Gastrocnemius medialis (tissue), 4 donors: ENCODE results near the gene MYL5. TPM values are rescaled to one million over a fixed set of nuclear protein-coding genes. Genes with fewer than 3 reads are reported as not detected.

ENCODE experiments used
- ATAC-seq, 2 donors: fragments of 150-250 bp; one replicate each; pipeline ENCODE4 v1.9.1; 2016
- DNase-seq, 2 donors: peaks; one replicate each; pipeline ENCODE4 v3.0.0-alpha.2; 2019
- H3K27ac ChIP-seq, 4 donors: fragments of 200-600 bp; sonication (generic); 1 replicate in 1 of 4; 2 replicates in 3 of 4; pipeline ENCODE4 v1.5.1; 2016 to 2018; ENCODE audit warnings: mild to moderate bottlenecking in 2 of 4, moderate library complexity in 1 of 4
- H3K27me3 ChIP-seq, 3 donors: fragments of 200-600 bp; sonication (generic) in 2 of 3; 1 replicate in 1 of 3; 2 replicates in 2 of 3; pipeline versions ENCODE4 v1.5.1 to v1.6.0; 2016 to 2019; ENCODE audit warnings: mild to moderate bottlenecking in 1 of 3, moderate library complexity in 1 of 3
- H3K36me3 ChIP-seq, 2 donors: fragments of 200-600 bp; sonication (generic) in 1 of 2; one replicate each; pipeline ENCODE4 v1.5.1; 2017 to 2018
- H3K4me1 ChIP-seq, 2 donors: fragments of 200-600 bp; sonication (generic) in 1 of 2; one replicate each; pipeline ENCODE4 v1.5.1; 2016 to 2017; ENCODE audit warnings: mild to moderate bottlenecking in 2 of 2
- H3K4me3 ChIP-seq, 4 donors: fragments of 200-600 bp; sonication (generic) in 3 of 4; 1 replicate in 1 of 4; 2 replicates in 3 of 4; pipeline ENCODE4 v1.5.1; 2016 to 2019; ENCODE audit warnings: mild to moderate bottlenecking in 2 of 4
- H3K9me3 ChIP-seq, 3 donors: fragments of 200-600 bp; sonication (generic) in 2 of 3; 1 replicate in 1 of 3; 2 replicates in 2 of 3; pipeline ENCODE4 v1.5.1; 2016 to 2019
- POLR2A ChIP-seq, 2 donors: fragments of 450-650 bp; IDR thresholded peaks; one replicate each; pipeline ENCODE4 v1.6.1; 2017; ENCODE audit warnings: antibody characterized with exemption in 2 of 2, mild to moderate bottlenecking in 2 of 2, moderate library complexity in 2 of 2
- in situ Hi-C, 4 donors: fragments of 200-750 bp; cut with MboI; loops; one replicate each; pipeline versions ENCODE4 v1.15.0 to v1.8.0; 2017; ENCODE audit warnings: low sequenced_read_pairs in 4 of 4
- intact Hi-C: fragments of 100-400 bp; cut with DNase I; formaldehyde crosslinking; loops from one replicate; pipeline ENCODE4 v1.15.1; 2023; ENCODE audit warnings: low total_unique reads
- total RNA-seq, 4 donors: library from RNA; depleted of rRNA; stranded (reverse); fragments of >200 nt; gene quantifications; one replicate each; pipeline versions ENCODE4 v1.1.0 to v1.2.3, GENCODE V29; 2016
- TF ChIP-seq, protein P1 (sequence below), 5 experiments: fragments of 450-650 bp in 3 of 5; fragments of 200-600 bp in 2 of 5; sonication (generic) in 2 of 5; IDR thresholded peaks in 4 of 5; conservative IDR thresholded peaks in 1 of 5; 1 replicate in 4 of 5; 2 replicates in 1 of 5; pipeline ENCODE4 v1.5.1; 2016 to 2019; ENCODE audit warnings: antibody characterized with exemption in 5 of 5, mild to moderate bottlenecking in 3 of 5, moderate library complexity in 3 of 5

Gene MYL5
- total RNA-seq, 4 donors from 2014 or later: 1.3 to 20.3 (median 3.6) TPM

DNA sequence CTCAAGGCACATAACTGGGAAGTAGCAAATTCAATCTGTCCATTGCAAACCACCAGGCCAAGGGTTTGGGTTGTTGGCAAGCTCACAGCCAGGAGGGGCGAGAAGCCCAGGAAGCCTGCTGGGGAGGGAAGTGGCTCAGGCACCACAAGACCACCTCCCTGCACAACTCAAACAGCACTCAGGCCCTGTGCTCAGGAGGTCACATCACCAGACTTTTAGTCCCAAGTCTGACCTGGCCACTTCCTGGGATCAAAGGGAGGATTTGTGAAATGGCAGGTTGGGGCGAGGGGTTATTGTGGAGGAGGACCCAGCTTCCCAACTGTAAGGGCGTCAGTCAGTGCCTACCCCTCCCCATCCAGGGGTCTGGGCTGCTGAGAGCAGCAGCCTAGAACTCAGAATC lies 2.6 kb upstream of the MYL5 start:
- Histone ChIP-seq H3K27me3 (peaks cover 2 to 7% (median 5%) of the 10 kb centered on the region in 3 donors), H3K27ac (no peak overlapping the region), H3K9me3 (no peaks in the 10 kb centered on the region), H3K4me3 (no peak overlapping the region), H3K36me3 (peaks cover 0 to 23% of the 10 kb centered on the region in 2 donors), H3K4me1 (peaks cover 22 to 32% of the 10 kb centered on the region in 2 donors)
- intact Hi-C loops (loop anchor here (5.0 to 10.0 kb wide), 2 partner anchors 177 to 261 kb away; partner anchors contain the start of genes GAK, PIGG, TMEM175 and ZNF721), in situ Hi-C loops (loop anchor here in 1 of 4 donors (10.0 kb wide), 1 partner anchor 113 kb away; no protein-coding TSS in a partner anchor)
- ATAC-seq (no peak), DNase-seq (no peak)
- TF ChIP-seq POLR2A (IDR thresholded peaks at IDR 0.05): no peak
- TF ChIP-seq, protein P1, sequence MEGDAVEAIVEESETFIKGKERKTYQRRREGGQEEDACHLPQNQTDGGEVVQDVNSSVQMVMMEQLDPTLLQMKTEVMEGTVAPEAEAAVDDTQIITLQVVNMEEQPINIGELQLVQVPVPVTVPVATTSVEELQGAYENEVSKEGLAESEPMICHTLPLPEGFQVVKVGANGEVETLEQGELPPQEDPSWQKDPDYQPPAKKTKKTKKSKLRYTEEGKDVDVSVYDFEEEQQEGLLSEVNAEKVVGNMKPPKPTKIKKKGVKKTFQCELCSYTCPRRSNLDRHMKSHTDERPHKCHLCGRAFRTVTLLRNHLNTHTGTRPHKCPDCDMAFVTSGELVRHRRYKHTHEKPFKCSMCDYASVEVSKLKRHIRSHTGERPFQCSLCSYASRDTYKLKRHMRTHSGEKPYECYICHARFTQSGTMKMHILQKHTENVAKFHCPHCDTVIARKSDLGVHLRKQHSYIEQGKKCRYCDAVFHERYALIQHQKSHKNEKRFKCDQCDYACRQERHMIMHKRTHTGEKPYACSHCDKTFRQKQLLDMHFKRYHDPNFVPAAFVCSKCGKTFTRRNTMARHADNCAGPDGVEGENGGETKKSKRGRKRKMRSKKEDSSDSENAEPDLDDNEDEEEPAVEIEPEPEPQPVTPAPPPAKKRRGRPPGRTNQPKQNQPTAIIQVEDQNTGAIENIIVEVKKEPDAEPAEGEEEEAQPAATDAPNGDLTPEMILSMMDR (IDR thresholded peaks at IDR 0.05 in 4 of 5, conservative IDR thresholded peaks at IDR 0.05 in 1 of 5): no peak

DNA sequence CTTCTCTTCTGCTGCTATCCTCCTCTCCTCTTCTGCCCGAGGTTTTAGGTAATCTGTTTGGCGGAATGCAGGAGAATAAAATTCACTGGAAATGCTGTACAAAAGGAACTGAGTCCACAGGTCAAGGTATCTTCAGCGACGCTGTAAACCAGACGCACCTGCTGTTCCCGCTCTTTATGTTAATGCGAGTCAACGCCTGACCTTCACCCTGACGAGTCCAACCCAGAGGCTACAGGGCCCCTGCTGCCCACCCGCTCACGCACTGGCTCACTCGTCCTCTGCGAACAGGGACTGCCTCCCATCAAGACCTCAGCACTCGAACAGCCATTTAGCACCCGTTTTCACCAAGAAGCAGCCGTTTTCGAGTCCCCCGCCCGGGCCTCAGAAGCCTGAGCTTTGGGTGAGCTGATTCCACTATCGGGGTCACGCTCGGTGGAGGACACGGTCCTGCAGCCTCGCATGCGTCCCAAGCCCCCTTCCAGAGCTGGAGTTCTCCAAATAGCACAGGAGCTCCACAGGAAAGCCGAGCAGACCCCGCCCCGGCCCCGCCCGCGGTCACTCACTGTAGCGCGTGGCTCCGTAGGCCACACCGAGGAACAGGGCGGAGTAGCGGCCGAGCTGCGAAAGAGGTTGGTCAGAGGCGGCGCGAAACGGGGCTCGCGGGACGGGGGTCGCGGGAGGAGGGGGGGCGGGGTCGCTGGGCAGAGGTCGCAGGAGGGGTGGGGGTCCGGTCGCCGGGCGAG lies 822 bp upstream of the MYL5 start:
- DNase-seq: peak in 1 of 2 donors; percentile 33
- in situ Hi-C loops (loop anchor here in 1 of 4 donors (10.0 kb wide), 1 partner anchor 111 kb away; no protein-coding TSS in a partner anchor), intact Hi-C loops (loop anchor here (1.0 to 10.0 kb wide), 4 partner anchors 109 to 674 kb away; partner anchors contain the start of genes GAK, PIGG, TMEM175 and UVSSA)

DNA sequence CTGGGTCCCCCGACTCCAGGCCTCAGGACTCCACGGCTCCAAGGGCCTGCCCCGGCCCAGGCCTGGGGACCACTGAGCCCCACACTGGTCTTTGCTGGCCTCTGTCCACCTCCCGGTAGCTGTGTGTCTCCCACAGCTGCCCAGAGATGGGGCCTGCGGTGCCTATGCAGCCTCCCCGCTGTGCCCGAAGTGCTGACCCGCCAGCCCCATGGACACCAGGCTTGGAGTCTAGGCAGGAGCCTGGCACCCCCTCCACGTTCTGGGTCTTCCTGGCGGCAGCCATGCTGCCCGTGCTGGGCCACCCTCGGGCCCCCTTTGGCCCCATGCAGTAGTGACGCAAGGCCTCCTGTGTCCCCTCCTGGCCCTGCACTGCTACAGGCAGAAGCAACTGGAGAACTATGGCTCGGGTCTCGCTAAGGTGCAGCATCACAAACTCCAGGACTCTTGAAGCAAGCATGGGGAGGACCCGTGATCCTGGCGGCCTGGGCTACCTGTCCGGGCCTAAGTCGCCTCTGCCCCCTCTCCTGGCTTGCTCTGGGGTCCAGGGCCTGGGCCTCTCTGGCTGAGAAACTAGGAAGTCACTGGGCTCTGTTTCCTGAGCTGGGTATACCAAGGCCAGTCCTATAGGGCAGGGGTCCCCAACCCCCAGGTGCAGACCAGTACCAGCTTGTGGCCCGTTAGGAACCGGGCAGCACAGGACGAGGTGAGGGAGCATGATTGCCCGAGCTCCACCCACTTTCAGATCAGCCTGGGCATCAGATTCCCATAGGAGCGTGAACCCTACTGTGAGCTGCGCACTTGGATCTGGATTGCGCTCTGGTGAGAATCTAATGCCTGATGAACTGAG lies 917 bp downstream of the MYL5 start:
- in situ Hi-C loops: loop anchor here in 1 of 4 donors (10.0 kb wide), 1 partner anchor 110 kb away; no protein-coding TSS in a partner anchor
- Histone ChIP-seq H3K4me3 (peak overlapping the region; percentile 88 to 99 (median 96)), H3K27me3 (peaks cover 0 to 11% (median 3%) of the 10 kb centered on the region in 3 donors), H3K9me3 (no peaks in the 10 kb centered on the region), H3K36me3 (peaks cover 0 to 23% of the 10 kb centered on the region in 2 donors), H3K4me1 (peaks cover 31 to 48% of the 10 kb centered on the region in 2 donors), H3K27ac (peak overlapping the region; percentile 90 to 99 (median 97))
- TF ChIP-seq, protein P1 (IDR thresholded peaks at IDR 0.05 in 4 of 5, conservative IDR thresholded peaks at IDR 0.05 in 1 of 5): no peak
- no peak for TF ChIP-seq POLR2A (IDR thresholded peaks at IDR 0.05)
- peak in 1 of 2 donors; percentile 8 for ATAC-seq
- intact Hi-C loops: loop anchor here (10.0 kb wide), 1 partner anchor 180 kb away; the partner anchor contains the start of genes PIGG and ZNF721
- DNase-seq: peak in 1 of 2 donors; percentile 24

More for the DNA sequence above, 822 bp upstream of the MYL5 start:
- TF ChIP-seq, protein P1 (IDR thresholded peaks at IDR 0.05 in 4 of 5, conservative IDR thresholded peaks at IDR 0.05 in 1 of 5): no peak
- no peak for TF ChIP-seq POLR2A (IDR thresholded peaks at IDR 0.05)
- Histone ChIP-seq H3K27ac (peak overlapping the region; percentile 90 to 99 (median 97)), H3K27me3 (no peaks in the 10 kb centered on the region), H3K9me3 (no peaks in the 10 kb centered on the region), H3K36me3 (peaks cover 0 to 23% of the 10 kb centered on the region in 2 donors), H3K4me3 (peak overlapping the region; percentile 88 to 99 (median 98)), H3K4me1 (peaks cover 31 to 45% of the 10 kb centered on the region in 2 donors)
- ATAC-seq: no peak
